K562 (cell line): ENCODE measurements around the gene UBA52. TPM values are rescaled to one million over a fixed set of nuclear protein-coding genes. Genes with fewer than 3 reads are reported as not detected.

ENCODE experiments used
- ARID1B ChIP-seq: fragments of 450-650 bp; IDR thresholded peaks from 2 replicates; pipeline ENCODE4 v1.6.1; 2016; ENCODE audit warnings: antibody characterized with exemption, mild to moderate bottlenecking, inconsistent platforms
- BRF2 ChIP-seq: IDR thresholded peaks from 3 replicates; pipeline ENCODE4 v1.6.1; 2011; ENCODE audit warnings: borderline replicate concordance, mild to moderate bottlenecking; ENCODE audit not compliant: insufficient read length, insufficient read depth
- CBX5 ChIP-seq: IDR thresholded peaks from 2 replicates; pipeline ENCODE4 v1.6.1; 2014; ENCODE audit warnings: low read depth, borderline replicate concordance
- CEBPG ChIP-seq, 3 experiments: fragments of 200-800 bp in 1 of 3; sonication (Bioruptor generic) in 1 of 3; sonication (generic) in 1 of 3; formaldehyde crosslinking in 1 of 3; IDR thresholded peaks in 2 of 3; conservative IDR thresholded peaks in 1 of 3; 2 replicates each; pipeline versions ENCODE4 v1.6.1 to v1.8.0; 2016 to 2022; ENCODE audit warnings: missing compliant biosample characterization in 2 of 3, missing genetic modification characterization in 2 of 3, mild to moderate bottlenecking in 1 of 3, missing genetic modification reagents in 1 of 3
- E2F4 ChIP-seq: sonication (generic); formaldehyde crosslinking; IDR thresholded peaks from 2 replicates; pipeline ENCODE4 v1.8.0; 2022; ENCODE audit warnings: mild to moderate bottlenecking, low read depth, missing genetic modification reagents
- ELK1 ChIP-seq: sonication (generic); formaldehyde crosslinking; IDR thresholded peaks from 2 replicates; pipeline ENCODE4 v1.8.1; 2022; ENCODE audit warnings: missing genetic modification reagents
- EP300 ChIP-seq: IDR thresholded peaks from 2 replicates; pipeline ENCODE4 v1.6.1; 2012; ENCODE audit warnings: low read length, improper control_type of control experiment
- FOXK2 ChIP-seq, 2 experiments: fragments of 450-650 bp; IDR thresholded peaks in 1 of 2; conservative IDR thresholded peaks in 1 of 2; 2 replicates each; pipeline ENCODE4 v1.6.1; 2016; ENCODE audit warnings: low read depth in 2 of 2, mild to moderate bottlenecking in 1 of 2
- NCOA2 ChIP-seq, 2 experiments: fragments of 450-650 bp; IDR thresholded peaks; 2 replicates each; pipeline ENCODE4 v1.6.1; 2018; ENCODE audit warnings: mild to moderate bottlenecking in 2 of 2, moderate library complexity in 1 of 2; ENCODE audit not compliant: partially characterized antibody in 2 of 2
- NFATC3 ChIP-seq: fragments of 450-650 bp; IDR thresholded peaks from 2 replicates; pipeline ENCODE4 v1.6.1; 2017; ENCODE audit warnings: mild to moderate bottlenecking
- POLR2AphosphoS5 ChIP-seq: IDR thresholded peaks from 2 replicates; pipeline ENCODE4 v1.6.1; 2011; ENCODE audit warnings: mild to moderate bottlenecking, low read depth, low read length, moderate library complexity; ENCODE audit not compliant: control insufficient read depth, insufficient read depth
- RCOR1 ChIP-seq, 2 experiments: IDR thresholded peaks; 2 replicates each; pipeline ENCODE4 v1.6.1; 2012; ENCODE audit warnings: low read depth in 2 of 2, low read length in 2 of 2, borderline replicate concordance in 1 of 2, improper control_type of control experiment in 1 of 2
- RFX7 ChIP-seq: fragments of 250-450 bp; sonication (Bioruptor Pico); IDR thresholded peaks from 2 replicates; pipeline ENCODE4 v1.5.1; 2021; ENCODE audit warnings: mild to moderate bottlenecking
- SIN3A ChIP-seq, 2 experiments: fragments of 150-350 bp in 1 of 2; IDR thresholded peaks; 2 replicates each; pipeline ENCODE4 v1.6.1; 2011 to 2016; ENCODE audit warnings: borderline replicate concordance in 2 of 2, low read depth in 2 of 2, low read length in 2 of 2, mild to moderate bottlenecking in 2 of 2, moderate library complexity in 2 of 2; ENCODE audit not compliant: control insufficient read depth in 1 of 2
- SOX6 ChIP-seq: fragments of 450-650 bp; IDR thresholded peaks from 2 replicates; pipeline ENCODE4 v1.6.1; 2014; ENCODE audit warnings: mild to moderate bottlenecking
- SRSF1 ChIP-seq: fragments of 200-400 bp; formaldehyde crosslinking; IDR thresholded peaks from 2 replicates; pipeline ENCODE4 v1.6.1; 2017; ENCODE audit warnings: mild to moderate bottlenecking, low read depth, low read length, moderate library complexity
- STAG1 ChIP-seq: sonication (generic); formaldehyde crosslinking; IDR thresholded peaks from 2 replicates; pipeline ENCODE4 v1.5.0; 2020; ENCODE audit warnings: missing genetic modification reagents, borderline replicate concordance
- TAF15 ChIP-seq: fragments of 200-400 bp; formaldehyde crosslinking; IDR thresholded peaks from 2 replicates; pipeline ENCODE4 v1.6.1; 2017; ENCODE audit warnings: mild to moderate bottlenecking, low read depth, low read length, moderate library complexity
- ZNF324 ChIP-seq: fragments of 250-450 bp; sonication (Bioruptor Pico); IDR thresholded peaks from 2 replicates; pipeline ENCODE4 v1.4.0; 2020; ENCODE audit warnings: mild to moderate bottlenecking
- ZNF431 ChIP-seq: sonication (generic); formaldehyde crosslinking; IDR thresholded peaks from 2 replicates; pipeline ENCODE4 v1.8.0; 2022; ENCODE audit warnings: mild to moderate bottlenecking, missing genetic modification reagents
- ZNF449 ChIP-seq: fragments of 250-450 bp; sonication (Bioruptor Pico); IDR thresholded peaks from 2 replicates; pipeline ENCODE4 v1.8.0; 2022; ENCODE audit warnings: moderate library complexity, mild to moderate bottlenecking, inconsistent platforms
- ZNF507 ChIP-seq: conservative IDR thresholded peaks from 2 replicates; pipeline ENCODE4 v1.6.1; 2017; ENCODE audit warnings: missing genetic modification characterization, missing compliant biosample characterization
- polyA plus RNA-seq, 8 experiments: library from polyadenylated mRNA; depleted of rRNA in 4 of 8; stranded (reverse) in 5 of 8; unstranded in 3 of 8; fragments of >200 nt; fragmentation: Nextera tagmentation in 2 of 8; fragmentation: Illumina TruSeq in 1 of 8; extraction: Ambion mirVana in 2 of 8; extraction: Trizol in 1 of 8; gene quantifications; 2 replicates each; pipeline versions ENCODE4 v1.2.1 to v1.2.3, GENCODE V29; 2011 to 2014; ENCODE audit warnings: inconsistent platforms in 1 of 8, missing spikeins in 1 of 8
- total RNA-seq, 7 experiments: library from RNA; depleted of rRNA in 6 of 7; stranded (reverse); fragments of >200 nt in 6 of 7; fragmentation: Illumina TruSeq in 2 of 7; extraction: Trizol in 2 of 7; gene quantifications; 2 replicates each; pipeline versions ENCODE4 v1.2.1 to v1.2.3, GENCODE V29; 2011 to 2021; ENCODE audit warnings: low replicate concordance in 1 of 7

Gene UBA52
- total and polyA plus RNA-seq, 9 of the 15 experiments (the other 6 are each of a cell fraction or from before 2014, with no cell fraction given) = 1,110 to 2,751 (median 1,733) TPM

- TF ChIP-seq E2F4 (peak; percentile 83), ARID1B (no peak; the same call in 1 of the 2 replicates), TAF15 (no peak), NFATC3 (no peak), SOX6 (no peak), SIN3A (IDR thresholded peaks at IDR 0.05; ENCODE audit: borderline replicate concordance in 2 of 2, control insufficient read depth in 1 of 2, low read depth in 2 of 2, low read length in 2 of 2) (peak in 1 of 2 experiments; percentile 96; a peak in 1 of 4 replicates), ZNF431 (CRISPR knock-in tag) (peak; percentile 80; the same call in 1 of the 2 replicates), ZNF449 (CRISPR knock-in tag) (no peak), ELK1 (no peak), ZNF507 (tag) (no peak), ZNF324 (CRISPR knock-in tag) (no peak), RFX7 (no peak), POLR2AphosphoS5 (no peak), EP300 (no peak), CEBPG (CRISPR knock-in tag; IDR thresholded peaks at IDR 0.05) (peak; percentile 42; the same call in 1 of the 2 replicates), CEBPG (tag; conservative IDR thresholded peaks at IDR 0.05 in 1 of 2, IDR thresholded peaks at IDR 0.05 in 1 of 2) (no peak), RCOR1 (IDR thresholded peaks at IDR 0.05; ENCODE audit: borderline replicate concordance in 1 of 2, low read depth in 2 of 2, low read length in 2 of 2) (no peak; a peak in 1 of 4 replicates), NCOA2 (IDR thresholded peaks at IDR 0.05; ENCODE audit: partially characterized antibody in 2 of 2) (no peak), BRF2 (no peak), FOXK2 (conservative IDR thresholded peaks at IDR 0.05 in 1 of 2, IDR thresholded peaks at IDR 0.05 in 1 of 2; ENCODE audit: low read depth in 2 of 2) (no peak), SRSF1 (no peak), STAG1 (peak; percentile 13; the same call in 1 of the 2 replicates), CBX5 (no peak)
Measured at GRCh38 chr19:18589380-18590272, 18.0 kb downstream of the UBA52 start (continued).
